HFF-Myc (cell line): ENCODE data around the gene VPS25.
A peak's percentile ranks its signal among the peaks of the same experiment; 100 is the strongest.

Experiments used
- DNase-seq: peaks from one replicate; pipeline ENCODE4 v3.0.0-alpha.2; 2011; ENCODE audit warnings: low read depth; ENCODE audit errors: extremely low read depth
- H3K4me3 ChIP-seq: replicated peaks from 2 replicates; pipeline ENCODE4 v1.5.1; 2011; ENCODE audit warnings: low read depth, mild to moderate bottlenecking, control low read depth, low read length
- CTCF ChIP-seq: IDR thresholded peaks from 2 replicates; pipeline ENCODE4 v1.5.1; 2012; ENCODE audit warnings: mild to moderate bottlenecking, low read depth, low read length, control low read depth; ENCODE audit errors: missing control alignments

Gene VPS25

GRCh38 chr17:42804918-42805367 is 31.7 kb downstream of the VPS25 start:
- H3K4me3 ChIP-seq, result no peak overlapping the region
- TF ChIP-seq CTCF, result no peak
- no peak for DNase-seq

GRCh38 chr17:42806249-42806648 is 33.0 kb downstream of the VPS25 start:
- DNase-seq, result no peak
- TF ChIP-seq CTCF, result no peak
- H3K4me3 ChIP-seq, result no peak overlapping the region

GRCh38 chr17:42809250-42809649 is 36.0 kb downstream of the VPS25 start:
- no peak overlapping the region for H3K4me3 ChIP-seq
- TF ChIP-seq CTCF, result no peak
- DNase-seq, result peak; percentile 35

GRCh38 chr17:42814633-42815399 is 41.6 kb downstream of the VPS25 start:
- no peak for TF ChIP-seq CTCF
- DNase-seq, result no peak

GRCh38 chr17:42817866-42818265 is 44.6 kb downstream of the VPS25 start:
- no peak for TF ChIP-seq CTCF
- no peak overlapping the region for H3K4me3 ChIP-seq
- no peak for DNase-seq

More at GRCh38 chr17:42814633-42815399, 41.6 kb downstream of the VPS25 start:
- H3K4me3 ChIP-seq, result no peak overlapping the region

GRCh38 chr17:42818379-42818778 is 45.1 kb downstream of the VPS25 start:
- TF ChIP-seq CTCF, result no peak
- no peak for DNase-seq
- H3K4me3 ChIP-seq, result no peak overlapping the region
